Bronchial epithelial cell (primary cell): ENCODE results near the gene NCAM1. TPM values are rescaled to one million over a fixed set of nuclear protein-coding genes. Genes with fewer than 3 reads are reported as not detected.
"Not testable (repeated sequence)": the region's sequence is repeated elsewhere in the genome, so short reads cannot be mapped to it uniquely, and the experiment has no call there.

Experiments
- DNase-seq: peaks from one replicate; pipeline ENCODE4 v3.0.0-alpha.2; 2010; ENCODE audit warnings: low read depth
- FAIRE-seq: peaks from 2 replicates; lab custom pipeline; 2011; peaks lifted over from hg19 to GRCh38; lab: Jason Lieb, UNC
- H3K27me3 ChIP-seq: 2 replicates; pipeline ENCODE4 v1.5.1; 2011; ENCODE audit warnings: low read length; ENCODE audit not compliant: control insufficient read depth, insufficient read depth
- H3K36me3 ChIP-seq: 2 replicates; pipeline ENCODE4 v1.5.1; 2011; ENCODE audit warnings: low read length; ENCODE audit not compliant: control insufficient read depth, insufficient read depth
- H3K4me3 ChIP-seq: 2 replicates; pipeline ENCODE4 v1.5.1; 2011; ENCODE audit warnings: mild to moderate bottlenecking, low read depth, low read length, control low read depth
- CTCF ChIP-seq: IDR thresholded peaks from 2 replicates; pipeline ENCODE4 v1.5.1; 2011; ENCODE audit warnings: mild to moderate bottlenecking, moderate library complexity, low read length, control low read depth, inconsistent platforms; ENCODE audit not compliant: insufficient read depth, severe bottlenecking
- total RNA-seq: library from RNA; depleted of rRNA; stranded (reverse); fragments of >200 nt; gene quantifications from 2 replicates; pipeline ENCODE4 v1.2.1, GENCODE V29; 2014

NCAM1 gene
- total RNA-seq, 1 donor from 2014 or later, result under 0.01 TPM

GRCh38 chr11:113293936-113294335 is 332.7 kb downstream of the NCAM1 start:
- Histone ChIP-seq H3K4me3 (no peak overlapping the region), H3K36me3 (no peaks in the 10 kb centered on the region), H3K27me3 (peaks cover 1% of the 10 kb centered on the region)
- TF ChIP-seq CTCF, result no peak
- FAIRE-seq (peak; percentile 32), DNase-seq (peak; percentile 39)

GRCh38 chr11:113295993-113296392 is 334.8 kb downstream of the NCAM1 start:
- no peak for FAIRE-seq
- DNase-seq, result no peak
- no peak for TF ChIP-seq CTCF
- peaks cover 1% of the 10 kb centered on the region for H3K27me3 ChIP-seq
- H3K36me3 ChIP-seq, result no peaks in the 10 kb centered on the region
- no peak overlapping the region for H3K4me3 ChIP-seq

- Histone ChIP-seq H3K27me3 (peaks cover 1% of the 10 kb centered on the region), H3K4me3 (no peak overlapping the region), H3K36me3 (no peaks in the 10 kb centered on the region)
- no peak for TF ChIP-seq CTCF
- no peak for FAIRE-seq
- DNase-seq, result no peak
Observed at GRCh38 chr11:113296447-113297205, 335.4 kb downstream of the NCAM1 start.

- H3K36me3 ChIP-seq, H3K4me3 ChIP-seq, H3K27me3 ChIP-seq, FAIRE-seq: not testable (repeated sequence)
- DNase-seq, result peak; percentile 68
Observed at GRCh38 chr11:113298496-113298895, 337.3 kb downstream of the NCAM1 start.

GRCh38 chr11:113304916-113305315 is 343.7 kb downstream of the NCAM1 start:
- FAIRE-seq (no peak), DNase-seq (no peak)
- Histone ChIP-seq H3K36me3 (no peaks in the 10 kb centered on the region), H3K4me3 (no peak overlapping the region), H3K27me3 (no peaks in the 10 kb centered on the region)
- no peak for TF ChIP-seq CTCF

- peak; percentile 97 for TF ChIP-seq CTCF
- FAIRE-seq (peak; percentile 83), DNase-seq (peak; percentile 50)
- no peaks in the 10 kb centered on the region for H3K27me3 ChIP-seq
- H3K4me3 ChIP-seq, result no peak overlapping the region
- H3K36me3 ChIP-seq, result no peaks in the 10 kb centered on the region
Observed at GRCh38 chr11:113305440-113306336, 344.5 kb downstream of the NCAM1 start.
